Uterus (tissue), 2 donors: ENCODE measurements around the gene GRIA1.

Experiments
- POLR2A ChIP-seq, 2 donors: fragments of 450-650 bp; IDR thresholded peaks; one replicate each; pipeline ENCODE4 v1.6.1; 2016; ENCODE audit warnings: antibody characterized with exemption in 2 of 2, mild to moderate bottlenecking in 1 of 2, moderate library complexity in 1 of 2
- TF ChIP-seq, protein P1 (sequence below), 4 experiments: fragments of 200-600 bp in 2 of 4; fragments of 450-650 bp in 2 of 4; sonication (generic) in 2 of 4; IDR thresholded peaks; one replicate each; pipeline ENCODE4 v1.5.1; 2016 to 2019; ENCODE audit warnings: antibody characterized with exemption in 4 of 4, mild to moderate bottlenecking in 2 of 4, moderate library complexity in 1 of 4

DNA sequence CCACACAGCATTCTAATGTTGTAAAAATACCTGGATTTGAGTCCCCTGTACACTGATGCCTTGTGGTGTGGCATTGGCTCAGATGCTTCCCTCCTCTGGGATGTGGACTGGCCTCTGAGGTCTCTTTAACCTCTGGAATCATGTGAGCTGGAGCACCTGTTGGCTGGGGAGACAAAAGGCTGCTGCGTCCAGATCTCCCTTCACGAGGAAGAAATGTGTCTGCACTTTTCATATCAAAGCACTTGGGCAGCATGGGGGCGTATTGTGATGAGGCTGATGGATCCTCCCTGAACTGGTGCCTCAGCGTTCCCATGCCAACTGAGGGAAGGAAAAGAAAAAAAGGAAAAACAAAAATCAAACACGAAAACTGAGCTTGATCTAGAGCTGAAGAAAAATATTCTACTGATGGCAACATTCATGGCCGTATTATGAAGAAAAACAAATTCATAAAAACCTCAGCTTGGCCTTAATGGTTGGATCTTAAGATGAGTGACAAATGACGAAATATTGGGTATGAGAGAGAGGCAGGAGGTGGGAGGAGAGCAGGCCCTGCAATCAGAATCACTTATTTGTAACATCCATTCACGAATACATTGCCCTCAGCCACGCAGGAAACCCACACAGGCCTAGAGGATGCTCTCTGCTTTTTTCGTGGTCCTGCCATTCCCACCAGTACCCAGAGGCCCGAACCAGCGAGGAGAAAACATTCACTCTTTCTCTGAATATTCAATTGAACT, 26.2 kb downstream of the GRIA1 start:
- TF ChIP-seq, protein P1, sequence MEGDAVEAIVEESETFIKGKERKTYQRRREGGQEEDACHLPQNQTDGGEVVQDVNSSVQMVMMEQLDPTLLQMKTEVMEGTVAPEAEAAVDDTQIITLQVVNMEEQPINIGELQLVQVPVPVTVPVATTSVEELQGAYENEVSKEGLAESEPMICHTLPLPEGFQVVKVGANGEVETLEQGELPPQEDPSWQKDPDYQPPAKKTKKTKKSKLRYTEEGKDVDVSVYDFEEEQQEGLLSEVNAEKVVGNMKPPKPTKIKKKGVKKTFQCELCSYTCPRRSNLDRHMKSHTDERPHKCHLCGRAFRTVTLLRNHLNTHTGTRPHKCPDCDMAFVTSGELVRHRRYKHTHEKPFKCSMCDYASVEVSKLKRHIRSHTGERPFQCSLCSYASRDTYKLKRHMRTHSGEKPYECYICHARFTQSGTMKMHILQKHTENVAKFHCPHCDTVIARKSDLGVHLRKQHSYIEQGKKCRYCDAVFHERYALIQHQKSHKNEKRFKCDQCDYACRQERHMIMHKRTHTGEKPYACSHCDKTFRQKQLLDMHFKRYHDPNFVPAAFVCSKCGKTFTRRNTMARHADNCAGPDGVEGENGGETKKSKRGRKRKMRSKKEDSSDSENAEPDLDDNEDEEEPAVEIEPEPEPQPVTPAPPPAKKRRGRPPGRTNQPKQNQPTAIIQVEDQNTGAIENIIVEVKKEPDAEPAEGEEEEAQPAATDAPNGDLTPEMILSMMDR (IDR thresholded peaks at IDR 0.05) = no peak
- TF ChIP-seq POLR2A (IDR thresholded peaks at IDR 0.05) = no peak
